Stimulated activated naive CD8-positive, alpha-beta T cell treated with anti-CD3 and anti-CD28 coated beads, Interleukin-15, Interleukin-2, amounts not matched to agents 100 U/mL and 50 U/mL, for 24 hours (primary cell): ENCODE data around the gene CRMP1.

Experiments
- ATAC-seq: fragments of 150-1000 bp; cut with Tn5 transposase; one replicate; pipeline ENCODE4 v1.10.0; 2021
- DNase-seq: peaks from one replicate; pipeline ENCODE4 v3.0.0; 2021

CRMP1 gene

DNA sequence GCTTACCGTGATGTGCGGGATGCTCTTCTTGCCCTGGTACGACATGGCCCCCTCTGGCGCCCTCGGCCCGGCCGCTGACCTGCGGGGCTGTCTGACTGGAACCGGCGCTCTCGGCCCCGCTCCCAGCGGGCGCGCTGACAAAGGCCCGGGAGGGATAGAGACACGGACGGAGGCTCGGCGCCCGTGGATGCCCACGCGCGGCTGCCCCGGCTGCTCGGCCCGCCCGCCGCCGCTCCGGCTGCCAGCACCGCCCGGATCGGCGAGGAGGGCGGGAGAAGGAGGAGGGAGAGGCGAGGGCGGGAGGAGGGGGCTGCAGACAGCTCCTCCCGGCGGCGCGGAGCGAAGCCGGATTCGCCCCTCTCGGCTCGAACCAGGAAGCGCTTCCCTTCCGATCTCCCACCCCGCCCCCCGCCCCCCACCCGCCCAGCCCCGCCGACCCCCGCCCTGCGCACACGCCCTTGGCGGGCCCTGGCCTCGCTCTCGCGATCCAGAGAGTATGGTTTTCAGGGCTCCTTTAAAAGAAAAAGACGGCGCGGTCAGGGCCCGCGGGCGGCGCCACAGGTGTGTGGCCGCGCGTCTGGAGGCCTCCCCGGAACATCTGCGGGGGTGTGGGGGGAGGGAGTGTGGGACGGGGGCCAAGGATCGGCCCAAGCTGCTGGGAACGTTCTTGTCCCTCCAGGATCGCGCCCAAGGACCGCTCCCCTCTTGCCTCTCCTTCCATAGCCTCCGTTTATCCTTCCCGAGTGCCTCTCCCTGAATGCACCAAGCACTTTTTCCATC lies 4.5 kb downstream of the CRMP1 start:
- ATAC-seq (no peak), DNase-seq (no peak)

GRCh38 chr4:5887361-5888221 lies 5.3 kb downstream of the CRMP1 start:
- DNase-seq (no peak), ATAC-seq (no peak)

GRCh38 chr4:5887011-5887360 lies 5.9 kb downstream of the CRMP1 start:
- DNase-seq (no peak), ATAC-seq (no peak)

- ATAC-seq (no peak), DNase-seq (no peak)
Measured at GRCh38 chr4:5885733-5886132, 7.2 kb downstream of the CRMP1 start.

DNA sequence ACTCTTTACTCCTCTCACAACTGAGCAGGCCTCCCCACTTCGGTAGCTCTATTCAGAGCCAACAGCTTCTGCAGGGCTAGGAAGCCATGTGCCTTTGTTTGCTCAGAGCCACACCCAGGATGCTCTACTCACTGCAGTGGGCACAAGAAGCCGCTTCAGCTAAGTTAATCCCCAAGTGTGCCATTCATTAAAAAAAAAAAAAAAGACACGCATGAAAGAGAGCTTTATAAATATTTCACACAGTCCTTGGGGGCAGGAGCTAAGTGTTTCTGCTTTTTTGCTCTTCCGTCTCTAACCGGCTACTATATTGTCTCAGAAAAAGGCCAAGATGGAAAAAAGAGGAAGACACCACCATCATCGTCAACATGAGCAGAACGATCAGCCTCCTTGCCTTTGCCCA lies 8.1 kb downstream of the CRMP1 start:
- DNase-seq (no peak), ATAC-seq (no peak)

GRCh38 chr4:5883916-5884315 lies 9.0 kb downstream of the CRMP1 start:
- ATAC-seq (no peak), DNase-seq (no peak)

DNA sequence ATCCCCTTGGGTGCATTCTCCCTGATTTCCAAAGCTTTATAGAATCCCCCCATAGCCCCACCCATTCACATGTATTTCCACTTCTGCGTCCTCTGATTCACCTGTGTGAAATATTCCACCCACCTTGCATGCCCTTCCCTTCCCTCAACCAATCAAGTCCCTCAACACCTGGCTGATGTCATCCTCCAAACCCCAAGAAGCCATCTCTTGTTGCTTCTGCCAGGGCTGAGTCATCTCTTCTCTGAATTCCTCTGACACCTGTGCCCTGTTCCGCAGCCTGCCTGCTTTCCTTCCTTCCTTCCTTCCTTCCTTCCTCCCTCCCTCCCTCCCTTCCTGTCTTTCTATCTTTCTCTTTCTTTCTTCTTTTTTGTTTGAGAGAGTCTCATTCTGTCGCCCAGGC lies 9.9 kb downstream of the CRMP1 start:
- ATAC-seq: no peak
- DNase-seq: no peak

DNA sequence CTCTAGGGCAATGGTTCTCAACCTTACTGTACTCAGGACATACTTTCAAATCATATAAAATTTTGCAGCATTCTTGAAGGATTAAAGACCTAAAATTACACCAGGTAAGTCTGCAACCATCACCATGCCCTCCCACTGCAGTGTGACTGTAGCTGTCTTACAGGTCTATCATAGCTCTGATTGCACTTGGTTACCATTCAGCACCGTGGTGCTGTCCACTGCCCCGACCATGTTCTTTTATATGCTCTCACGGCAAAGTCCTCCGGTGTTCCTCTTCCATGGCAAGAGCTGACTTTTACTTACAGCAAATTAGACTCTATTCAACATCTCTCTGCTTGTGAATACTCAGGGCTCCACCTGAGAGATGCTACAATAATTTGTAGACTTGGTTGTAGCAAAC lies 11.5 kb downstream of the CRMP1 start:
- DNase-seq (no peak), ATAC-seq (no peak)

GRCh38 chr4:5878359-5878758 lies 14.5 kb downstream of the CRMP1 start:
- DNase-seq (no peak), ATAC-seq (no peak)

DNA sequence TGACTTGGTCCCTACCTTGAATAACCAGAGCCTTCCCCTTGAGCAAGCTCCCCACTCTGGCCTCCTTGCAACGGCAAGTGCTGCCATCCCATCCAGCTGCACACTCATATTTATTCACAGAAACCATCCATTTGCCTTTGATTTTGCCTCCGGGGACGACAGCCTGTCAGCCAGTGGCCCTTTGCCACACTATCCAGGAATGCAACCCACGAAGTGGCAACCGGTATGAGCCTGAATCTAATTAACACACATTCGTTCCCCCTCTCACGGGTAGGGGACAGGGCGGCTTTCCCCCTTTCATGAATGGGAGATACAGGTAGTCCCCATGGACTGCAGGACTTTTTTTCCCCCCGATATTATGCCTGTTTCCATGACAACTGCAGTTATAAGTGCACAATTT lies 15.5 kb downstream of the CRMP1 start:
- DNase-seq (no peak), ATAC-seq (no peak)

GRCh38 chr4:5874811-5875449 lies 18.0 kb downstream of the CRMP1 start:
- ATAC-seq (no peak), DNase-seq (no peak)

GRCh38 chr4:5870701-5871100 lies 22.2 kb downstream of the CRMP1 start:
- no peak for ATAC-seq
- no peak for DNase-seq

- ATAC-seq (no peak), DNase-seq (no peak)
Measured at GRCh38 chr4:5869966-5870619, 22.8 kb downstream of the CRMP1 start.

DNA sequence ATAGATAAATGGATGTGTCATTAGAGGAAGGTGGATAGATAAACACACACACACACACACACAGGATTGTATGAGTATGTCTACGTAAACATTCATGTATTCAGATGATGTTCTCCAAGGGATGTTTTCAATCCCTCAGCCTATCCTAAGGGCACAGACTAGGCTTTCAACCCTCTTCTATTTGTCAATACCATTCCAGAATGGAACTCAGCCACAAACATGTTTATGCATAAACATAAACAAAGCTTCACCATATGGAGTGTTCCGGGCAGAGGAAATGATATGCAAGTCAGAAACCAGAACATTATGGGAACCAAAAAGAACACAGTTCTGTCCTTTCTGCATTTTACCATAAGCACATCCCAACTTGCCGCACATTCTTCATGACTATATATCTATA lies 25.0 kb downstream of the CRMP1 start:
- ATAC-seq (no peak), DNase-seq (no peak)

- ATAC-seq: no peak
Measured at GRCh38 chr4:5866841-5867813, 25.8 kb downstream of the CRMP1 start.

DNA sequence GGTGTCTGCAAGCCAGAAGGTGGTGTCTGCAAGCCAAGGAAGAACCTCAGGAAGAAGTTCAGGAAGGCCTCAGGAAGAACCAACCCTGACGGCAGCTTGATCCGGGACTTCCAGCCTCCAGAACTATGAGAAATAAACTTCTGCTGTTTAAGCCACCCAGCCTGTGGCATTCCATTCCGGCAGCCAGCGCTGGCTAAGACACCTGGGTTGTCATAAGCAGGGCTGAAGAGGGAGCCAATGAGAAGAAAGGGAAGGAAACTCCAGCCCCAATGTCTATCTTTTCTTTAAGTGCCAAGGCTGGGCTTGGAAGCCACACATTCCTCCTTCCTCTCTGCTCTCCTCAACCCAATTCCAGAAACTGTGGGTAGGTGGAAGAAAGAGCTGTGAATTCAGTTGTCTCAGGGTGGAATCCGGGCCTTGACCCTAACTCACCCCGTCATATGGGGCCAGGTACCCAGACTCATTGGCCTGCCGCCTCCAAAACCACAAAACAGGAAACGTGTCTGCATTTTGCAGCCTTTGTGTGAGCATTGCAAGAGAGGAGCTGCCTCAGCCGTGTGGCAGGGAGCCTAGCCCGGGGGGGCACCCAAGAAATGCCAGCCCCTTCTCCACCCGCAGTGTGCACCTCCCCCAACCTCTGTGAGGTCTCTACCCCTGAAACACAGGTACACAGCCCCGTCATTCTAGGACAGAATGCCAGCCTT lies 26.8 kb downstream of the CRMP1 start:
- ATAC-seq (no peak), DNase-seq (no peak)

More at GRCh38 chr4:5866841-5867813, 25.8 kb downstream of the CRMP1 start:
- DNase-seq: no peak

DNA sequence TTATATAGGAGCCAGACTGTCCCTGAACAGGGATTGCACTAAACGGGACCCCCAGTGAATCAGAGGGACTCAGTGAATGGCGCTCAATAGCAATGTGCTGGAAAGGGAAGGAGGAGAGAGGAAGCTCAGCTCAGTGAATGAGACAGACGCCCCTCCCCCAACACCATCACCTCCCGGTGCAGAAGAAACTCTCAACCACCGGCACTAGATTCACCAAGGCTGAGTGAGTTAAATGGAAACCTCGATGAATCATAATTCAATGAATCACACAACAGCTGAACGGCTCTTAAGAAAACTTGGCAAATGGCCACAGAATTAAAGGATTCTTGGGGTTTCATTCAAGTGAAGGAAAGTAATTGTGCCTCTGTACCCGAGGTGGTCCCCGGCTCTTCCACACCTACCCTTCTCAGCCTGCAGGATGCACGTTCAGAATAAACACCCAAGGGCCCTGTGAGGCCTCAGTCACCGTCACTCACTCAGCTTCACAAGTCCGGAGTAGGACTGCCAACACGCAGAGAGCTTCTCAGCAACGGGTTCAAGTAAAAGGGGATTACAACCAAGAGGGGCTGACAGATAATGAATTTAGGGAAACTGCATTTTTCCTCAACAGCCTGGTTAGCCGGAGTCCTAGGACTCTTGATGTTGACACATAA lies 29.3 kb downstream of the CRMP1 start:
- peak; percentile 65 for DNase-seq

GRCh38 chr4:5858020-5858769 lies 34.7 kb downstream of the CRMP1 start:
- DNase-seq (no peak), ATAC-seq (no peak)

More for the DNA sequence above, 29.3 kb downstream of the CRMP1 start:
- peak; percentile 84 for ATAC-seq

DNA sequence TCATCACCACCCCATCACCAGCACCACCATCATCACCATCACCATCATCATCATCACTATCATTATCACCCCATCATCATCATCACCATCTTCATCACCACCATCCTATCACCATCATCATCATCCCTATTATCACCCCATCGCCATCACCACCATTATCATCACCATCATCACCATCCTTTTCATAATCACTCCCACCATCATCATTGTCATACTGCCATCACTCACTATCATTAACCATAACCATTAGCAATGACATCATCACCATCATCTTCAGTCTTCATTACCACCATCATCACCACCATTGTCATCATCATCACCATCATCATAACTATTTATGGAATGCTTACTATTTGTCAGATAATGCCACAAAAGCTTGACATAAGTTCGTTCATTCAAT lies 35.7 kb downstream of the CRMP1 start:
- ATAC-seq (no peak), DNase-seq (no peak)
